GM12878 (cell line): ENCODE data around the gene COL18A1. TPM values are rescaled to one million over a fixed set of nuclear protein-coding genes. Genes with fewer than 3 reads are reported as not detected.

Experiments
- ATAC-seq: fragments of 200-7000 bp; cut with Tn5 transposase; 3 replicates; pipeline ENCODE4 v1.9.1; 2020; ENCODE audit warnings: mild to moderate bottlenecking, moderate library complexity
- BruUV-seq: library from RNA; stranded (reverse); fragments of 400-500 nt; replicated peaks from 2 replicates; lab custom pipeline; 2021; lab: Mats Ljungman, UMichigan
- CTCF ChIA-PET: fragments of 300-600 bp; sonication (Branson Sonifier 250); formaldehyde crosslinking; extraction: SDS; loops from one replicate; lab custom pipeline; 2021; ENCODE audit warnings: inconsistent platforms; lab: Yijun Ruan, JAX
- POLR2A ChIA-PET: fragments of 350-600 bp; formaldehyde crosslinking; extraction: SDS; loops from one replicate; lab custom pipeline; 2021; ENCODE audit warnings: inconsistent platforms; lab: Charles Lee
- RAD21 ChIA-PET: fragments of 300-600 bp; sonication (Branson Sonifier 250); formaldehyde crosslinking; loops from one replicate; lab custom pipeline; 2023; ENCODE audit warnings: antibody characterized with exemption; ENCODE audit not compliant: unreplicated experiment; lab: Charles Lee
- SMC1A ChIA-PET: fragments of 300-600 bp; sonication (Branson Sonifier 250); formaldehyde crosslinking; loops from one replicate; lab custom pipeline; 2023; ENCODE audit not compliant: unreplicated experiment, uncharacterized antibody; lab: Charles Lee
- DNase-seq: peaks from one replicate; pipeline ENCODE4 v3.0.0-alpha.2; 2011; ENCODE audit warnings: low read depth, low spot score
- FAIRE-seq: peaks from 3 replicates; lab custom pipeline; 2011; peaks lifted over from hg19 to GRCh38; lab: Jason Lieb, UNC
- H2AFZ ChIP-seq: 2 replicates; pipeline ENCODE4 v1.6.0; 2011; ENCODE audit warnings: low read depth, low read length, control low read depth; ENCODE audit not compliant: control insufficient read depth
- H3K27ac ChIP-seq: 2 replicates; pipeline ENCODE4 v1.5.1; 2011; ENCODE audit warnings: control low read depth; ENCODE audit not compliant: control insufficient read depth, insufficient read depth
- H3K27me3 ChIP-seq, 2 experiments: replicated peaks in 1 of 2; 2 replicates each; pipeline versions ENCODE4 v1.6.0 to v1.6.1; 2011; ENCODE audit warnings: low read length in 1 of 2; ENCODE audit not compliant: control insufficient read depth in 2 of 2, insufficient read depth in 2 of 2
- H3K36me3 ChIP-seq, 2 experiments: 2 replicates each; pipeline ENCODE4 v1.5.1; 2011; ENCODE audit warnings: low read length in 1 of 2; ENCODE audit not compliant: control insufficient read depth in 2 of 2, insufficient read depth in 2 of 2
- H3K4me1 ChIP-seq: 2 replicates; pipeline ENCODE4 v1.6.1; 2011; ENCODE audit warnings: mild to moderate bottlenecking, low read length, moderate library complexity, mixed read lengths; ENCODE audit not compliant: control insufficient read depth, insufficient read depth
- H3K4me2 ChIP-seq: 2 replicates; pipeline ENCODE4 v1.6.0; 2011; ENCODE audit warnings: control low read depth; ENCODE audit not compliant: control insufficient read depth, insufficient read depth
- H3K4me3 ChIP-seq: fragments of 200-600 bp; sonication (generic); 2 replicates; pipeline ENCODE4 v1.5.1; 2016
- H3K79me2 ChIP-seq: 2 replicates; pipeline ENCODE4 v1.6.0; 2011; ENCODE audit warnings: low read length; ENCODE audit not compliant: control insufficient read depth, insufficient read depth
- H3K9ac ChIP-seq: 2 replicates; pipeline ENCODE4 v1.8.0; 2011; ENCODE audit warnings: low read length, control low read depth, mixed read lengths; ENCODE audit not compliant: control insufficient read depth, insufficient read depth
- H3K9me3 ChIP-seq: replicated peaks from 3 replicates; pipeline ENCODE4 v1.5.1; 2011; ENCODE audit warnings: mild to moderate bottlenecking, low read length; ENCODE audit not compliant: control insufficient read depth, insufficient read depth
- H4K20me1 ChIP-seq: 2 replicates; pipeline ENCODE4 v1.6.0; 2011; ENCODE audit not compliant: control insufficient read depth, insufficient read depth
- DPF2 ChIP-seq: fragments of 450-650 bp; IDR thresholded peaks from 2 replicates; pipeline ENCODE4 v1.6.1; 2017; ENCODE audit warnings: mild to moderate bottlenecking
- ETV6 ChIP-seq, 2 experiments: fragments of 450-650 bp in 1 of 2; IDR thresholded peaks in 1 of 2; conservative IDR thresholded peaks in 1 of 2; 2 replicates each; pipeline ENCODE4 v1.6.1; 2014; ENCODE audit warnings: antibody characterized with exemption in 1 of 2, borderline replicate concordance in 1 of 2, low read depth in 1 of 2, mild to moderate bottlenecking in 1 of 2, moderate library complexity in 1 of 2
- HCFC1 ChIP-seq: fragments of 150-350 bp; IDR thresholded peaks from 2 replicates; pipeline ENCODE4 v1.6.1; 2014; ENCODE audit warnings: low read length
- IRF3 ChIP-seq: fragments of 450-650 bp; IDR thresholded peaks from 2 replicates; pipeline ENCODE4 v1.6.1; 2014; ENCODE audit warnings: mild to moderate bottlenecking
- JUNB ChIP-seq: IDR thresholded peaks from 2 replicates; pipeline ENCODE4 v1.6.1; 2016; ENCODE audit warnings: antibody characterized with exemption, mild to moderate bottlenecking
- POLR2AphosphoS2 ChIP-seq: IDR thresholded peaks from 2 replicates; pipeline ENCODE4 v1.6.1; 2011; ENCODE audit warnings: low read depth, mild to moderate bottlenecking, low read length, improper control_type of control experiment, moderate library complexity
- RAD21 ChIP-seq: IDR thresholded peaks from 2 replicates; pipeline ENCODE4 v1.6.1; 2011; ENCODE audit warnings: mild to moderate bottlenecking, low read depth, low read length, moderate library complexity; ENCODE audit not compliant: insufficient read depth
- RB1 ChIP-seq: fragments of 450-650 bp; formaldehyde crosslinking; IDR thresholded peaks from 2 replicates; pipeline ENCODE4 v1.6.1; 2017; ENCODE audit warnings: mild to moderate bottlenecking, borderline replicate concordance
- SMC3 ChIP-seq: IDR thresholded peaks from 2 replicates; pipeline ENCODE4 v1.6.1; 2011; ENCODE audit warnings: low read length, improper control_type of control experiment, borderline replicate concordance
- ZSCAN29 ChIP-seq: fragments of 450-650 bp; IDR thresholded peaks from 2 replicates; pipeline ENCODE4 v1.6.1; 2017; ENCODE audit warnings: mild to moderate bottlenecking, moderate library complexity
- WGBS: methylation state at CpG from one replicate; pipeline ENCODE4 v1.1.6; 2016; ENCODE audit warnings: low lambda C conversion rate; ENCODE audit not compliant: insufficient replicate concordance, insufficient coverage; ENCODE audit errors: missing lambda C conversion rate; 5-methylcytosine and 5-hydroxymethylcytosine counted together
- in situ Hi-C: fragments of 300-500 bp; cut with MboI; formaldehyde crosslinking; loops from 9 replicates; pipeline ENCODE4 v1.14.3; 2018; ENCODE audit warnings: mixed read lengths
- intact Hi-C: fragments of 100-400 bp; cut with micrococcal nuclease; formaldehyde crosslinking; loops from one replicate; pipeline ENCODE4 v1.14.2; 2022; ENCODE audit not compliant: unreplicated experiment
- polyA plus RNA-seq, 11 experiments: library from polyadenylated mRNA; depleted of rRNA in 4 of 11; unstranded in 6 of 11; stranded (reverse) in 5 of 11; fragments of >200 nt; fragmentation: Nextera tagmentation in 4 of 11; fragmentation: Illumina TruSeq in 1 of 11; extraction: Ambion mirVana in 4 of 11; extraction: Trizol in 1 of 11; gene quantifications; 1 replicate in 1 of 11; 2 replicates in 10 of 11; pipeline versions ENCODE4 v1.2.1 to v1.2.3, GENCODE V29; 2011 to 2016; ENCODE audit warnings: inconsistent platforms in 2 of 11, missing spikeins in 2 of 11, low read depth in 1 of 11
- total RNA-seq, 4 experiments: library from RNA; depleted of rRNA in 3 of 4; stranded (reverse); fragments of >200 nt in 3 of 4; fragmentation: Illumina TruSeq in 1 of 4; extraction: Trizol in 1 of 4; gene quantifications; 2 replicates each; pipeline versions ENCODE4 v1.2.1 to v1.2.3, GENCODE V29; 2013 to 2021
- TF ChIP-seq, protein P1 (sequence below): fragments of 450-650 bp; IDR thresholded peaks from 2 replicates; pipeline ENCODE4 v1.6.1; 2017; ENCODE audit warnings: mild to moderate bottlenecking, low read depth, inconsistent platforms; ENCODE audit not compliant: poor library complexity, severe bottlenecking
- TF ChIP-seq, protein P2 (sequence below): fragments of 450-650 bp; IDR thresholded peaks from 2 replicates; pipeline ENCODE4 v1.6.1; 2016; ENCODE audit warnings: mild to moderate bottlenecking

Gene COL18A1
- total and polyA plus RNA-seq, 10 of the 15 experiments (the other 5 are each of a cell fraction or from before 2014, with no cell fraction given), result under 0.01 to 0.49 (median 0.09) TPM; not detected in 3

DNA sequence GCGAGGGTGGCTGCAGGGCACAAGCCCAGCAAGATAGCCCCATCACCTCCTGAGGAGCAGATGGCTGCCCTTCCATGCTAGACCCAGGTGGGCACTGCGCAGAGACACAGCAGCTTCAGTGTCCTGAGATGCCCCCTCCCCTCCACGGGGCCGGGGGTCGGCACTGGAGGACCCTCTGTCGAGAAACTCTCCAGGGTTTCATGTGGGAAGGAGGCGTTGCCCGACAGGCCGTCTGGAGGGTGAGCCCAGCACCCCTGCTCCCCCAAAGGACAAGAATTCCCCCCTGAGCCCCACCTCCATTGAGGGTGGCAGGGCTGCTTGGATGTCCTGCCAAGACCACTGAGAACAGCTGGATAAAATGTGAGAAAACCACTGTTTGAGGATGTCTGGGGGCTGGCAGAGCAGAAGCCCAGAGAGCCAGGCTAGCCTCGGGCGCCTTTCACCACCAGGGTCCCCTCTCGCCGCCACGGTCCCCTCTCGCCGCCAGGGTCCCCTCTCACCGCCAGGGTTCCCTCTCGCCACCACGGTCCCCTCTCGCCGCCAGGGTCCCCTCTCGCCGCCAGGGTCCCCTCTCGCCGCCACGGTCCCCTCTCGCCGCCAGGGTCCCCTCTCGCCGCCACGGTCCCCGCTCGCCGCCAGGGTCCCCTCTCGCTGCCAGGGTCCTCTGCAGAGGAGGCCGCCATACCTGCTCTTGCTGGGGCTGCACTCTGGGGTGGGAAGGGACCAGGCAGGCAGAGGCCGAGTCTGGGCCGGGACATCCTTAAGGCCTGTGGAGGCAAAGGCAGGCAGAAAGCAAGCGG lies 93.1 kb downstream of the COL18A1 start:
- SMC1A ChIA-PET, result no interaction called here
- H3K79me2 ChIP-seq, result no peaks in the 10 kb centered on the region
- no peak for DNase-seq

More for the DNA sequence above, 93.1 kb downstream of the COL18A1 start:
- H3K36me3 ChIP-seq, result no peaks in the 10 kb centered on the region
- H2AFZ ChIP-seq, result no peak overlapping the region
- 50% methylated on average over 20 of the region's 39 CpGs for whole genome bisulfite sequencing
- TF ChIP-seq, protein P1, sequence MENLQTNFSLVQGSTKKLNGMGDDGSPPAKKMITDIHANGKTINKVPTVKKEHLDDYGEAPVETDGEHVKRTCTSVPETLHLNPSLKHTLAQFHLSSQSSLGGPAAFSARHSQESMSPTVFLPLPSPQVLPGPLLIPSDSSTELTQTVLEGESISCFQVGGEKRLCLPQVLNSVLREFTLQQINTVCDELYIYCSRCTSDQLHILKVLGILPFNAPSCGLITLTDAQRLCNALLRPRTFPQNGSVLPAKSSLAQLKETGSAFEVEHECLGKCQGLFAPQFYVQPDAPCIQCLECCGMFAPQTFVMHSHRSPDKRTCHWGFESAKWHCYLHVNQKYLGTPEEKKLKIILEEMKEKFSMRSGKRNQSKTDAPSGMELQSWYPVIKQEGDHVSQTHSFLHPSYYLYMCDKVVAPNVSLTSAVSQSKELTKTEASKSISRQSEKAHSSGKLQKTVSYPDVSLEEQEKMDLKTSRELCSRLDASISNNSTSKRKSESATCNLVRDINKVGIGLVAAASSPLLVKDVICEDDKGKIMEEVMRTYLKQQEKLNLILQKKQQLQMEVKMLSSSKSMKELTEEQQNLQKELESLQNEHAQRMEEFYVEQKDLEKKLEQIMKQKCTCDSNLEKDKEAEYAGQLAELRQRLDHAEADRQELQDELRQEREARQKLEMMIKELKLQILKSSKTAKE, result no peak
- TF ChIP-seq IRF3 (no peak), DPF2 (no peak), ETV6 (conservative IDR thresholded peaks at IDR 0.05 in 1 of 2, IDR thresholded peaks at IDR 0.05 in 1 of 2; ENCODE audit: borderline replicate concordance in 1 of 2, low read depth in 1 of 2) (no peak), HCFC1 (no peak), RB1 (no peak), ZSCAN29 (no peak), RAD21 (no peak), JUNB (no peak), SMC3 (no peak), POLR2AphosphoS2 (no peak)
- TF ChIP-seq, protein P2, sequence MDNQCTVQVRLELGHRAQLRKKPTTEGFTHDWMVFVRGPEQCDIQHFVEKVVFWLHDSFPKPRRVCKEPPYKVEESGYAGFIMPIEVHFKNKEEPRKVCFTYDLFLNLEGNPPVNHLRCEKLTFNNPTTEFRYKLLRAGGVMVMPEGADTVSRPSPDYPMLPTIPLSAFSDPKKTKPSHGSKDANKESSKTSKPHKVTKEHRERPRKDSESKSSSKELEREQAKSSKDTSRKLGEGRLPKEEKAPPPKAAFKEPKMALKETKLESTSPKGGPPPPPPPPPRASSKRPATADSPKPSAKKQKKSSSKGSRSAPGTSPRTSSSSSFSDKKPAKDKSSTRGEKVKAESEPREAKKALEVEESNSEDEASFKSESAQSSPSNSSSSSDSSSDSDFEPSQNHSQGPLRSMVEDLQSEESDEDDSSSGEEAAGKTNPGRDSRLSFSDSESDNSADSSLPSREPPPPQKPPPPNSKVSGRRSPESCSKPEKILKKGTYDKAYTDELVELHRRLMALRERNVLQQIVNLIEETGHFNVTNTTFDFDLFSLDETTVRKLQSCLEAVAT, result no peak
- no peaks in the 10 kb centered on the region for H4K20me1 ChIP-seq
- ChIA-PET CTCF (no interaction called here), POLR2A (no interaction called here), RAD21 (no interaction called here)
- H3K4me2 ChIP-seq, result no peak overlapping the region
- H3K9ac ChIP-seq, result no peak overlapping the region
- no peaks in the 10 kb centered on the region; the same call in 2 of the 3 replicates for H3K9me3 ChIP-seq
- intact Hi-C loops (no loop called here), in situ Hi-C loops (no loop called here)
- no TSS peak for BruUV-seq
- H3K27ac ChIP-seq, result no peak overlapping the region
- no peak for FAIRE-seq
- no peak for ATAC-seq
- no peak overlapping the region for H3K4me3 ChIP-seq
- peaks cover 2% of the 10 kb centered on the region; the same call in 1 of the 2 replicates for H3K4me1 ChIP-seq
- H3K27me3 ChIP-seq, result no peaks in the 10 kb centered on the region
